Osteoblast (primary cell): ENCODE measurements around the gene HAVCR2. TPM values are rescaled to one million over a fixed set of nuclear protein-coding genes. Genes with fewer than 3 reads are reported as not detected.

Source experiments
- DNase-seq: peaks from one replicate; pipeline ENCODE4 v3.0.0; 2011; ENCODE audit warnings: low spot score, mixed read lengths; ENCODE audit not compliant: insufficient read length; ENCODE audit errors: missing footprints
- H2AFZ ChIP-seq: 2 replicates; pipeline ENCODE4 v1.6.0; 2011; ENCODE audit warnings: mild to moderate bottlenecking, low read length
- H3K27ac ChIP-seq: 2 replicates; pipeline ENCODE4 v1.5.1; 2011; ENCODE audit warnings: mild to moderate bottlenecking, low read depth, low read length, moderate library complexity
- H3K27me3 ChIP-seq: 2 replicates; pipeline ENCODE4 v1.6.0; 2012; ENCODE audit warnings: mild to moderate bottlenecking, control low read depth, inconsistent platforms, low read length, moderate library complexity; ENCODE audit not compliant: insufficient read depth
- H3K36me3 ChIP-seq: 2 replicates; pipeline ENCODE4 v1.5.1; 2011; ENCODE audit warnings: mild to moderate bottlenecking, low read length, control low read depth, moderate library complexity; ENCODE audit not compliant: insufficient read depth
- H3K4me1 ChIP-seq: 2 replicates; pipeline ENCODE4 v1.5.1; 2011; ENCODE audit warnings: mild to moderate bottlenecking, low read length, control low read depth, moderate library complexity; ENCODE audit not compliant: insufficient read depth
- H3K4me2 ChIP-seq: 2 replicates; pipeline ENCODE4 v1.6.0; 2011; ENCODE audit warnings: mild to moderate bottlenecking, low read length; ENCODE audit not compliant: insufficient read depth
- H3K4me3 ChIP-seq: fragments of 200-600 bp; sonication (generic); 3 replicates; pipeline ENCODE4 v1.5.1; 2012; ENCODE audit warnings: mild to moderate bottlenecking, low read length, inconsistent platforms; ENCODE audit not compliant: insufficient read depth
- H3K79me2 ChIP-seq: 2 replicates; pipeline ENCODE4 v1.6.0; 2012; ENCODE audit warnings: mild to moderate bottlenecking, low read length, control low read depth, inconsistent platforms; ENCODE audit not compliant: insufficient read depth
- H3K9me3 ChIP-seq: 2 replicates; pipeline ENCODE4 v1.5.1; 2011; ENCODE audit warnings: low read depth, low read length, control low read depth
- H4K20me1 ChIP-seq: 2 replicates; pipeline ENCODE4 v1.6.0; 2012; ENCODE audit warnings: mild to moderate bottlenecking, low read length, control low read depth; ENCODE audit not compliant: insufficient read depth
- CTCF ChIP-seq: IDR thresholded peaks from 2 replicates; pipeline ENCODE4 v1.5.1; 2011; ENCODE audit warnings: mild to moderate bottlenecking, low read depth, low read length, moderate library complexity; ENCODE audit errors: extremely low read depth
- total RNA-seq: library from RNA; depleted of rRNA; stranded (reverse); fragments of >200 nt; gene quantifications from 2 replicates; pipeline ENCODE4 v1.2.3, GENCODE V29; 2012

The HAVCR2 gene
- total RNA-seq, 1 donor = 0.72 TPM

GRCh38 chr5:157148734-157149615, 40.1 kb upstream of the HAVCR2 start:
- H3K27ac ChIP-seq = no peak overlapping the region
- H3K4me3 ChIP-seq = no peak overlapping the region
- H3K27me3 ChIP-seq = no peaks in the 10 kb centered on the region
- no peak overlapping the region for H2AFZ ChIP-seq
- peak; percentile 69 for DNase-seq
- H3K4me2 ChIP-seq = no peak overlapping the region
- H3K79me2 ChIP-seq = no peaks in the 10 kb centered on the region
- H4K20me1 ChIP-seq = no peaks in the 10 kb centered on the region
- H3K4me1 ChIP-seq = no peaks in the 10 kb centered on the region
- no peaks in the 10 kb centered on the region for H3K9me3 ChIP-seq
- no peaks in the 10 kb centered on the region for H3K36me3 ChIP-seq
- TF ChIP-seq CTCF = peak; percentile 94

GRCh38 chr5:157143127-157143971, 34.5 kb upstream of the HAVCR2 start:
- H3K9me3 ChIP-seq = no peaks in the 10 kb centered on the region
- peak overlapping the region; percentile 98 for H3K4me3 ChIP-seq
- peaks cover 4% of the 10 kb centered on the region for H3K4me1 ChIP-seq
- H3K79me2 ChIP-seq = peaks cover 33% of the 10 kb centered on the region
- H4K20me1 ChIP-seq = no peaks in the 10 kb centered on the region
- H2AFZ ChIP-seq = peak overlapping the region; percentile 93
- H3K27me3 ChIP-seq = no peaks in the 10 kb centered on the region
- peaks cover 2% of the 10 kb centered on the region for H3K36me3 ChIP-seq
- peak; percentile 89 for DNase-seq
- H3K4me2 ChIP-seq = peak overlapping the region; percentile 78
- peak overlapping the region; percentile 94 for H3K27ac ChIP-seq
- no peak for TF ChIP-seq CTCF

- TF ChIP-seq CTCF = no peak
- Histone ChIP-seq H3K27me3 (no peaks in the 10 kb centered on the region), H2AFZ (peak within 1 kb of the TSS; percentile 97), H3K27ac (peak within 1 kb of the TSS; percentile 94), H4K20me1 (peaks cover 2% of the 10 kb centered on the region), H3K4me2 (peak within 1 kb of the TSS; percentile 78), H3K9me3 (no peaks in the 10 kb centered on the region), H3K4me3 (peak within 1 kb of the TSS; percentile 98), H3K36me3 (peaks cover 10% of the 10 kb centered on the region), H3K4me1 (peaks cover 7% of the 10 kb centered on the region), H3K79me2 (peaks cover 39% of the 10 kb centered on the region)
- peak; percentile 97 for DNase-seq
Observed at GRCh38 chr5:157142317-157143126, 33.7 kb upstream of the HAVCR2 start, which contains the start of gene MED7. TSS of gene MED7 (minus strand) at chr5:157142865. CDS start at chr5:157139431, 3,434 bp downstream.
